HG03108 (cell line): ENCODE results near the gene GNA14.
"Not testable (repeated sequence)": the region's sequence is repeated elsewhere in the genome, so short reads cannot be mapped to it uniquely, and the experiment has no call there.

Experiments used
- ATAC-seq: cut with Tn5 transposase; IDR thresholded peaks from one replicate; pipeline ENCODE4 v1.9.1; 2021; ENCODE audit warnings: moderate library complexity; ENCODE audit not compliant: unreplicated experiment

Gene GNA14

GRCh38 chr9:77422969-77423368 lies 225.2 kb downstream of the GNA14 start:
- no peak for ATAC-seq

GRCh38 chr9:77421506-77422265 lies 226.4 kb downstream of the GNA14 start:
- no peak for ATAC-seq

GRCh38 chr9:77420641-77421040 lies 227.5 kb downstream of the GNA14 start:
- no peak for ATAC-seq

- no peak for ATAC-seq
These were observed 229.9 kb downstream of the GNA14 start for GRCh38 chr9:77418226-77418625.

GRCh38 chr9:77417566-77417965 lies 230.6 kb downstream of the GNA14 start:
- ATAC-seq = no peak

- ATAC-seq = not testable (repeated sequence)
These were observed 239.6 kb downstream of the GNA14 start for GRCh38 chr9:77408521-77408920.

- no peak for ATAC-seq
These were observed 244.9 kb downstream of the GNA14 start for GRCh38 chr9:77403239-77403638.

GRCh38 chr9:77402286-77402685 lies 245.8 kb downstream of the GNA14 start:
- no peak for ATAC-seq

GRCh38 chr9:77399964-77400363 lies 248.2 kb downstream of the GNA14 start:
- ATAC-seq = no peak

GRCh38 chr9:77398581-77398980 lies 249.5 kb downstream of the GNA14 start:
- not testable (repeated sequence) for ATAC-seq

- ATAC-seq = no peak
These were observed 255.8 kb downstream of the GNA14 start for GRCh38 chr9:77392328-77392727.

GRCh38 chr9:77391834-77392233 lies 256.3 kb downstream of the GNA14 start:
- no peak for ATAC-seq

- no peak for ATAC-seq
These were observed 261.9 kb downstream of the GNA14 start for GRCh38 chr9:77386187-77386586.

GRCh38 chr9:77384406-77384805 lies 263.7 kb downstream of the GNA14 start:
- no peak for ATAC-seq

GRCh38 chr9:77375956-77376532 lies 272.1 kb downstream of the GNA14 start:
- no peak for ATAC-seq

GRCh38 chr9:77374266-77374665 lies 273.9 kb downstream of the GNA14 start:
- ATAC-seq = no peak
